NCI-H2029 treated with DMSO at 0.1 percent for 48 hours (cell line): ENCODE measurements around the gene ZNF318.

Source experiments
- DNase-seq: peaks from one replicate; lab custom pipeline; 2025; lab: John Stamatoyannopoulos, UW

The ZNF318 gene

DNA sequence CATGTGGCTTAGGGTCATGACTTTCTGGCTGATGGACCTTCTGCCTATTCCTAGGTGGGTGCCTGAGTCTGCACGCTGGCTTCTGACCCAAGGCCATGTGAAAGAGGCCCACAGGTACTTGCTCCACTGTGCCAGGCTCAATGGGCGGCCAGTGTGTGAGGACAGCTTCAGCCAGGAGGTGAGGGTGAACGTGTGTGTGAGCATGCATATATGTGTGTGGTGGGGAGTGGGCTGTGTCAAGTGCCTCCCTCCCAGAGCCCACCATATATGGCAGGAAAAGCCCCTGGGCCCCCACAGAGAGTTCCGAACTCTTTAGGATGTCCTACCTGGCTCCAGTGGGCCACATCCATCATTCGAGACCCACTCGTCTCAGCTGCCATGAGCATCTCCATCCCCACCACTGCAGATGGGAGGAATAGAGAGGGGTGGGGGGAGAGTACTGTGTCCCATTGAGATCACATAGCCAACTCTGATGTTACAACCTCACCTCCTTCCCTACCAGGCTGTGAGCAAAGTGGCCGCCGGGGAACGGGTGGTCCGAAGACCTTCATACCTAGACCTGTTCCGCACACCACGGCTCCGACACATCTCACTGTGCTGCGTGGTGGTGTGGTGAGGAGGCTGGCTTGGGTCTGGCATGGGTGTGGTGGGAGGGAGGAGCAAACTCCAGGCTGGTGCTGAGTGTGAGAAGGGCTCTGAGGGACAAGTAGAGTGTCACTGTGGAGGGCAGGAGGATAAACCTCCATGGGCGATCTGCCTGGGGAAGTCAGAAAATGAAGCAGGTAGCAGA lies 68.2 kb downstream of the ZNF318 start:
- DNase-seq, result no peak

DNA sequence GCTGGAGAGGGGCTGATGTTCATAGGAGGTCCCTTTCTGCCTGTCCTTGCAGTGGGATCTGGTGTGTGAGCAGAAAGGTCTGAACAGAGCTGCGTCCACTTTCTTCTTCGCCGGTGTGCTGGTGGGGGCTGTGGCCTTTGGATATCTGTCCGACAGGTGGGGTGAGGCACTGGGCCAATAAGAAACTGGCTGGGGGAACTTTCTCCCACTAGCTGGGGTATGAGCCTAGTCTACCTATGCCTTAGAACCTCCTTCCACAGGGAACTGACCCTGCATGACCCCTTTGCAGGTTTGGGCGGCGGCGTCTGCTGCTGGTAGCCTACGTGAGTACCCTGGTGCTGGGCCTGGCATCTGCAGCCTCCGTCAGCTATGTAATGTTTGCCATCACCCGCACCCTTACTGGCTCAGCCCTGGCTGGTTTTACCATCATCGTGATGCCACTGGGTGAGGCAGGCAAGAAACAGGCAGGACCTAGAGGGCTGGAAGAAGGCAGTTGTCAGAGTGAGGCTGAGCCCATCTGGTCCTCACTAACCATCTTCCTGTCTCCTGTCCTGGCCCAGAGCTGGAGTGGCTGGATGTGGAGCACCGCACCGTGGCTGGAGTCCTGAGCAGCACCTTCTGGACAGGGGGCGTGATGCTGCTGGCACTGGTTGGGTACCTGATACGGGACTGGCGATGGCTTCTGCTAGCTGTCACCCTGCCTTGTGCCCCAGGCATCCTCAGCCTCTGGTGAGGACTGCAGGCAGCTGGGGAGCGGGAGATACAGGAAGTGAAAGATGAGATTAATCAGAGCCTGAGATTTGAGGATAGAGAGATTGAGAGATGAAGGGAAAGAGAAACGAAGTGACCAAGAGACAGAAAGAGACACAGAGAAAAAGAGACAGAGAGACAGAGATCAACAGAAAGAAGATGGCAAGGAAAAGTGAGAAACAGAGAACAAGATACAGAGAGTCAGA lies 69.8 kb downstream of the ZNF318 start:
- no peak for DNase-seq

DNA sequence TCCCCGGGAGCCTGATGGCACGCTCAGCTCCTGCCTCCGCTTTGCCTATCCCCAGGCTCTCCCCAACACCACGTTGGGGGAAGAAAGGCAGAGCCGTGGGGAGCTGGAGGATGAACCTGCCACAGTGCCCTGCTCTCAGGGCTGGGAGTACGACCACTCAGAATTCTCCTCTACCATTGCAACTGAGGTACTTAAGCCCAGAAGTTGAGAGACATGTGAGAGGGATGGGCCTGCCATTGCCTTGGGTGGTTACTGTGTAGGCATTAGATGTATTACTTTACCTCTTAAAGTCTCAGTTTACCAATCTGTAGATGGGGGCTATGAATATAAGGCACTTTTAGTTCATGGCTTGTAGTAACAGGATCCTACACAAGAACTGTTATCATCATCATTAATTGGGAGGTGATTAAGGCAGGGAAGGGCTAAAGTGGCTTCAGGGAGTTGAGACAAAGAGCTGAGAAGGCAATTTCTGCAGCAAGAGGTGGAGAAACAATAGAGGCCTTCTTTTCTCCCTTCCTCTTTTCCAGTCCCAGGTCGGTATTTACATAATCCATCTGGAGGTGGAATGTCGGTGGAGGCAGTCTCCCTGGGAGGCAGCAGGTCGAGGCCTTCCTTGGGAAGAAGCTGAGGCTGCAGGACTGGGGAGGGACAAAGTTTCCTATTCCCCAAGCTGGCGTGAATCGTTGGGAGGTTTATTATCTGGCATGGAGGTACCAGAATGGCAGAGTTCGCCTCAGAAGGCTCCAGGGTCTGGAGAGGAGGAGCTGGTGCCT lies 70.7 kb downstream of the ZNF318 start:
- DNase-seq, result no peak

DNA sequence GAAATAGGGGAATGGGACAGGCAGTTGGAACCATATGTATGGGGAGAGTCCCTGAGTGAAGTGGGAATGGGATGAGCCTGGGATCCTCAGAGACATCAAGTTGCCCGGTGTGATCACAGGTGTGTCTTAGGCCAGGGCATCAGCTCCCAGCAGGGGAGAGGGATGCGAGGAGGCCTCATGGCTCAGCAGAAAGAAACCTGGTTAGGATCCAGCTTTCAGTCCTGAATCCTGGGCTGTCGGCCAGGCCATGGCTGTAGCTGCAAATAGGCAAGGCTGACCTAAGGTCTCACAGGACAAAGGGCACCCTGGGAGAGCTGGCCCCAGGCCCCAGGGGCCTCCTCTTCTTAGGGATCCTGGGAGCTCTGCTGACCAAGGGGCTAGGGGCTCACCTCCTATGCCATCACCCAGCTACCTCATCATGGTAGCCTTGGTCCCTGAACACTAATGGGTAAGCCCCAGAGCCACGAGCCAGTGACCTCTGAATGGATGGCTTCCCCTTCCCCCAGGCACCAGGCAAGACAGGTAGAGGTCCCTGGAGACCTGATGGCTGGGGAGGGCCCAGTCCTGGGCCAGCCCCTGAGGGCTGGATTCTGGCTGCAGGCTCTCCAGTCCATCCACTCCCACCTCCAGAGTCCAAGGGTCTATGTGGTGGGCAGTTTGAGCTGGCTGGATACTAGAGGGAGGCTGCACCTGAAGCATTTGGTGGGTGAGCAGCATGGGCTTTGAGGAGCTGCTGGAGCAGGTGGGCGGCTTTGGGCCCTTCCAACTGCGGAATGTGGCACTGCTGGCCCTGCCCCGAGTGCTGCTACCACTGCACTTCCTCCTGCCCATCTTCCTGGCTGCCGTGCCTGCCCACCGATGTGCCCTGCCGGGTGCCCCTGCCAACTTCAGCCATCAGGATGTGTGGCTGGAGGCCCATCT lies 71.5 kb downstream of the ZNF318 start, which contains the start of gene SLC22A7:
SLC22A7 (plus strand) TSS at position 617 of the 921 bp plus-strand sequence; CDS start at position 716, 99 bp downstream.
- DNase-seq, result no peak

DNA sequence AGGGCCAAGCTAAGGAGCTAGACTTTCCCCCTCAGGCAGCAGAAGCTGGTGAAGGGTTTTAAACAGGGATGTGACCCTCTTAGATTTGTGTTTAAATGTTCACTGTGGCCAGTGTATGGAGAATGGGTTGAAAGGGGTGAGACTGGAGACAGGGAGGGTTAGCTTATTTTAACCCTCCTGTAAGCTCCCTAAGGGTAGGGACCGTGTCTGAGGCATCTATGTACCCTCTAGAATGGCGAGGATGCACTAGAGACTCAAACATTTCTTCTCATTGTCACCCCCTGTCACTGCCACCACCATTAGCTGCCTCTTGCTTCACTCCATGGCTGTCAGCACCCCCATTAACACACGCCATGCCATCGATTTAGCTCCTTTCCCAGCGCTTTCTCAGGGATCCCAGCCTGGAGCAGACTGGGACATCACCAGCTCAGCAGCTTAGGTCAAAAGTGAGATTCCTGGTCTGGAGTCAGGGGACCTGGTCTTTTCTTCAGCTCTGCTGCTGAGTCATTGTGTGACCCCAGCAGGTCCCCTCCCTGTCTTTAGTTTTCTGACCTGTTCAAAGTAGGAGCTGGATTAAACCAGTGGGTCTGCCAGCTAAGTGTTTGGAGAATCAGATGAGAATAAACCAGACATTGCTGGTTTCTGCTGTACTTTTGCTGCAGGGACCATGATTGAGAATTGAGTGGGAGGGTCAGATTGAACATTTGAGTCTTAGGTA lies 72.5 kb downstream of the ZNF318 start:
- no peak for DNase-seq

DNA sequence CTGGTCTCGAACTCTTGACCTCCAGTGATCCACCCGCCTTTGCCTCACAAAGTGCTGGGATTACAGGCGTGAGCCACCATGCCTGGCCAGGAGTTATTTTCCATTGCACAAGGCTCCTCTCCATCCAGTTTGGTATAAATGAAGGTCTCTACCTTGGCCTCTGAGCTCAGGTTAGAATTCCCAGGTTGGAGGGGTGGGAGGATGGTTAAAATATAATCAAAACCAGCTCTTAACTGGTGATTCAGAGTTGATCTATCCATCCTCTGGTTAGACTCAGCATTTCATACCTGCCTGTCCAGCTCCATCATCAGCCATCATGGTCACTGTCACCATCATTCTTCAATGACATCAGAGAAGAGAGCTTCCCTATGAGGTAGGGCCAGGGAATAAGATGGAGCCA lies 74.0 kb downstream of the ZNF318 start:
- no peak for DNase-seq

DNA sequence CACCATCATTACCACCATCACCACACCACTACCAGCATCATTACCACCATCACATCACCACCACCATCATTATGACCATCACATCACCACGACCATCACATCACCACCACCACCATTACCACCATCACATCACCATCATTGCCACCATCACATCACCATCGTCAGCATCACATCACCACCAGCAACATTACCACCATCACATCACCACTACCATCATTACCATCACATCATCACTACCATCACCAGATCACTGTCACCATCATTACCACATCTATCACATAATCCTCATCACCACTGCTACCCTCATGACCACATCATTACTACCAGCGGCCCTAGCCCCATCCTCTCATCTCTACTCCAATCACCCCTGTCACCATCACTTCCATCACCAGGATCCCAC lies 74.9 kb downstream of the ZNF318 start:
- no peak for DNase-seq

DNA sequence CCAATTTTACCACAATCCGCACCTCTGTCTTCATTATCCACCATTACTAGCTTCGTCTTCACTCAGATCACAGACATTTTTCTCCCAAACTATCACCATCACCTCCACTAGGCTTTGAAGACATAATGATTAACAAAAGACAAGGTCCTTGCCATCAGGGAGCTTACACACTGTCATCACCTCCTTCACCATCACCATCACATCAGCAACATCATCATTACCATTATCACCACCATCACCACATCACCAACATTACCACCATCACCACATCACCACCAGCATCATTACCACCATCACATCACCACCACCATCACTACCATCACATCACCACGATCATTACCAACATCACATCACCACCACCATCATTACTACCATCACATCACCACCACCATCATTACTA lies 75.7 kb downstream of the ZNF318 start:
- DNase-seq, result no peak

DNA sequence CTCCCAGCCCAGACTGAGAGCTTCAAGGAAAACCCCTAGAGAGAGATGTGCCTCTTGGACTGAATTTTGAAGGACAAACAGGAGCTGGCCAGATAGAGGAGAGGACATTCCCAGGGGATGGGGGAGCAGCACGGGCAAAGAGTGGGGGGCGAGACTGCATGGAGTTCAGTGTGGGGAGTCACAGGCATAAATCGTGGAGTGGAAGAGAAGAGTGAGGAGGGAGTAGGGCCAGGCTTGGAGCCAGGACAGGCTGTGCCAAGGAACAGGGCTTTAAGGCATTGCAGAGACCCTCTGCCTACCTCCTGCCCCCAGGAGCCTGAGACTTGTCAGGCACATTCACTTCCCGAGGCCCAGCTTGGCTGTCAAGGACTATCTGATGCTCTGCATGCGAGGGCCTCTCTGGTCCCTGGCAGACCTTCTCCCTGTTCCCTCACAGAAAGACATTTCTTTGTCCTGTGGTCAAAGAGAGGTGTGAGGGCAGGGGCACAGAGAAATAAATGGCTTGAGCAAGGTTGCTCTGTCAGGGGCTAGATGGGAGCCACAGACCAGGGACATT lies 76.6 kb downstream of the ZNF318 start:
- DNase-seq, result no peak

DNA sequence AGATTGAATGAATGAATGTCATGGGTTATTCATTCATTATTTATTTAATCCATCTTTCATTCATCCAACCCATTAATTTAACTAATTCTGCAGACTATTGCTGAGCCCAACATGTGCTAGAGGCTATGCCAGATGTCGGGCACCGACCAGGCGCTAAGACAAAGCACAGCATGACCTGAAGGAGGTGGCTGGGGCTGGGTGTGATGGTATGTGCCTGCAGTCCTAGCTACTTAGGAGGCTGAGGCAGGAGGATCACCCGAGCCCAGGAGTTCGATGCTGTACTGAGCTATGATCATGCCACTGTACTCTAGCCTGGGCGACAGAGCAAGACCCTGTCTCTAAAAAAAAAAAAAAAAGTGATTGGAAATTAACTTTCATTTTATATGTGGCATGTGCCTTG lies 77.1 kb downstream of the ZNF318 start:
- DNase-seq, result no peak

DNA sequence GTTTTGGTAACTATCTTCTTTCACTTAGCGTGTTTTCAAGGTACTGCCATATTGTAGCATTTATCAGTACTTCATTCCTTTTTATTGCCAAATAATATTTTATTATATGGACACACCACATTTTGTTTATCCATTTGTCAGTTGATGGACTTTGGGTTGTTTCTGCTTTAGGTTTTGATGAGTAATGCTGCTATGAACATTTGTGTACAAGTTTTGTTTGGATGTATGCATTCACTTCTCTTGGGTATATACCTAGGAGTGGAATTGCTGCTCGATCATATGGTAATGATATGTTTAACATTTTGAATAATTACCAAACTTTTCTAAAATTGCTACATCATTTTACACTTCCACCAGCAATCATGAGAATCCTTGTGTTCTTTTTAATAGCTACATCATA lies 77.7 kb downstream of the ZNF318 start:
- no peak for DNase-seq

DNA sequence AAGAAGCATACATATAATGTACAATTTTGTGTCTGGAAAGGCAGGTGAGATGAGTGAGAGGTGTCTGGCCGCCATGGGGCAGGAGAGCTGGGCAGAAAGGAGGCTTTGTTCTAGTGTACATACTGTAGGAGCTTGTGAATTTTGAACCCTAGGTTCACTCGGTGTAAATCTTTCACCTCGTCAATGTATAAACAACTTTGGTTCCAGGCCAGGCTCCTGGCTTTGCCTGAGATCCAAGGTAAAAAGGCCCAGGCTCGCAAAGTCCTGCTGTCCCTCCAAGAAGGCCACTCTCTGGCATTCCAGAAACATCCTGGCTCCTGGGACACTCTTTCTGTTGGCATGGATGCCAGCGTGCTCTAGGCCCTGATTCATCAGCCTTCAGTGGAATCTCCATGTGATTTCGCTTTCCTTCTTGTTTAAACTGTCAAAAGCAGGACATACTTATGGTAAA lies 78.5 kb downstream of the ZNF318 start:
- DNase-seq, result no peak

DNA sequence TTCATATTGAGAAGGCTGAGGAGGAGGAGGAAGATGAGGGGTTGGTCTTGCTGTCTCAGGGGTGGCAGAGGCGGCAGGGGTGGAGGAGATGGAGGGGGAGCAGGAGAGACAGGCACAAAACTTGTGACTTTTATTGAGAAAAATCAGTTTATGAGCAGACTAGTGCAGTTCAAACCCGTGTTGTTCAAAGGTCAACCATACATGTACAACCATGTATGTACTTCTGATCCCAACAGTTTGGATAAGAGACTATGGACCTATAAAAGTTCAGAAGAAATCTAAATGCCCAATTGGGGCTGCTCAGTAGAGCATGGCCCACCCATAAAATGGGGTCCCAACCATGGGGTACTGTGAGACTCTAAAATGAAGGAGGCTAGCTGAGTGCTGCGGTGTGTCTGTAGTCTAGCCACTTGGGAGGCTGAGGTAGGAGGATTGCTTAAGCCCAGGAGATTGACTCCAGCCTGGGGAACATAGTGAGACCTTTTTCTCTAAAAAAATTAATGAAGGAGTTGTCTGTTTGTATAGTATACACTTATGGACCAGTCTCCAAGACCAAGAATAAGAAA lies 79.0 kb downstream of the ZNF318 start:
- no peak for DNase-seq

DNA sequence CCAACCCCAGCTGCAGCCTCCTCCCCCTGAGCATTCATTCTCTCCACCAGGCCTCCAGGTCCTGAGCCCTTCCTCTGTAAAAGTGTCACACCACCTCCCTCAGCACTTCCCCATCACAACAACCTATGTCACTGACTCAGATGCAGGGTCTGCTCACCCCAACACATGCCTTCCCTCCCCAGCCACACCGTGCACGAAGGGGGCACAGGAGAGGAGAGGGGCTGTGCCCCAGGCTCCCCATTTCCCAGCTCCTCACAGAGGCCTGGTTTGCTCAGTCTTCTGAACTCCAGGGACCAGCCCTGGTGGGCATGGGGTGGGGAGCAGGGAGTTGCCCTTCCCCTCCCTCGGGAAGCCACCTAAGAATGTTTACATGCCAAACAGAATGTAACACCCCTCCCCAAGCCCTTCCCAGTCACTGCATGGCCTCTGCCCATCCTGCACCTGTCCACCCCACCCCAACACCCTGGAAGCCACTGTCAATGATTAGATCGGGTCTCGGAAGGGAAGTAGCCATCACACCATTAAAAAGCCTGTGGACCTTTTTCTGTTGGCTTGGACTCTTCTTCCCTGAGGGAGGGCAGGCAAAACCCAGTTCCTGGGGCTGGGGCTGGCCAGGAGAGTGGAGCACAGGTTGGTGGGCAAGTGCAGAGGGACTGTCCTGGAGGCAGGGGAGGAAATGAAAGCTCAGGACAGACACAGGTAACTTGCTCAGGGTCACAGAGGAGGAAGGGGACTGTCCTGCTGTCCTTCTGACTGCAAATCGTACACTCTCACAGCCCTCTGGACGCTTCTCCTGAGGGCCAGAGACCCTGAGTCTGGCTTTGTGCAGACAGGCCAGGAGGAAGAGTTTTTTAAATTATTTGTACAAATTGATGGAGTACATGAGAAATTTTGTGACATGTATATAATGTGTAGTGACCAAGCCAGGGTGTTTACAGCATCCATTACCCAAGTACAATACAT lies 81.4 kb downstream of the ZNF318 start:
- DNase-seq, result no peak

DNA sequence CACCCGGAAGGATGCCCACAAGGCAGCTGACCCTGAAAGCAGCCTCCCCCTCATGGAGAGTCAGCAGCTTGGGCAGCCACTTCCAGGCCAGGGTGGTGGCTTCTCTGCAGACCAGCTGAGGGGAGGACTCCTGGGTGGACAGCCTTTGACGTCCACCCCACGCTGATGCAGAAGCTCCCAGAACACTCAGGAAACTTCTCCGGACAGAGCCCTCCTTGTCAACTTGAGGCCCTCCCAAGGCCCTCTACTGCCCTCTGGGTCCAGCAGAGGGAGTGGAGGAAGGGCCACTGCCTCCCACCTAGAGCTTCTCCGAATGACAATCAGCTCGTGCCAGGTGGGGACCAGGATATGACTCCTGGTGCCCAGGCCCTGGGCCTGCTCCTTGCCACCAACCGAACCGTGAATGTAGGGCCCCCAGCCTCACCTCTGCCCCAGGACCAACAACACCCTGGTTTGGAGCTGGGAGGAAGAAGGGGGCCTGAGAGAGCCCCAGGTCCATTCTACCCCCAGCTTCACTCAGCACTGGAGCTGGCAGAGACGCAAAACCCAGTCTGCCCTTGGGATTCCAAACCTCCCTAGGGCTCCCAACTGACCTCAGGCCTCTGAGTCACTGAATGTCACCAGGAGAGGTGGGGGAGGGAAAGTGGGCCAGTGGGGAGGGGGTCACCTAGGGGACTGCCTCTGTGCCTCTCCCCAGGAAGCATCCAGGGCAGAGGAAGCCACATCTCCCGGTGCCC lies 82.3 kb downstream of the ZNF318 start:
- no peak for DNase-seq

DNA sequence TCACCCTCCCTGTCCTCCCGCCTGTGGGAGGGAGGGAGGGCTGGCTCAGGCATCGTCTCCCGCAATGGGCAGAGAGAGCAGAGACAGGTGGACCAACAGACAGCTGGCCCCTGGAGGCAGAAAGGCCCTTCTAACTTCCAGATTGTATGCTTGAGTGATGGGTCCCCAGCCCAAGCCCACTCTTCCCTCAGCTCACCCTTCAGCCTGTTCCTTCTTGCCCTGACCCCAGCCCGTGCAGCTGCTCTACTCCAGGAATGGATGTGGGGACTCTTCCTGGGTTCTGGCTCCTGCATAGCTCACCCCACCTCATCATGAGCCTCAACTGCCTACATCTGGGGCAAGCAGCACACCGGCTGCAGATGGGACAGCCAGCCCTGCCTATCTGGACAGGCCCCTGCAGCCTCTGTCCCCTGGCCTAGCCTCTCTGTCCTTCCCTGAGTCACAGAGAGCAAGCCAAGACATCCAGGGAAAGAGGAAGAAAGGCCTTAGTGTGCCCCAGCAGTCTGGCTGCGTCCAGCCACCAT lies 82.9 kb downstream of the ZNF318 start:
- no peak for DNase-seq
